Measurements from ENCODE around the gene PRORP. TPM values are rescaled to one million over a fixed set of nuclear protein-coding genes. Genes with fewer than 3 reads are reported as not detected.

PRORP gene
- total and polyA plus RNA-seq, 2 experiments from 2014 or later: 28.8 to 50.4 TPM

DNA sequence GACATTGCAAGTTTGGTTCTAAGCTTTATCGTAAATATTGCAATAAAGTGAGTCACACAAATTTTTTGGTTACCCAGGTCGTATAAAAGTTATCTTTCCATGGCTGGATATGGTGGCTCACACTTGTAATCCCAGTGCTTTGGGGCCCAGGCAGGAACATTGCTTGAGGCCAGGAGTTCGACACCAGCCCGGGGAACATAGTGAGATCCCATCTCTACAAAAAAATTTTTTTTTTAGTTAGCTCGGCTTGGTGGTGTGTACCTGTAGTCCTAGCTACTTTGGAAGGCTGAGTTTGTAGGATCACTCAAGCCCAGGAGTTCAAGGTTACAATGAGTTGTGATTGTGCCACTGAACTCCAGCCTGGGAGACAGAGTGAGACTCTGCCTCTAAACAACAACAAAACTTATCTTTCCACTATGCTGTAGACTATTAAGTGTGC is 24.4 kb downstream of the PRORP start (continued):
- no peak for TF ChIP-seq ZNF462 (CRISPR knock-in tag; IDR thresholded peaks at IDR 0.05)
- TF ChIP-seq, protein P1, sequence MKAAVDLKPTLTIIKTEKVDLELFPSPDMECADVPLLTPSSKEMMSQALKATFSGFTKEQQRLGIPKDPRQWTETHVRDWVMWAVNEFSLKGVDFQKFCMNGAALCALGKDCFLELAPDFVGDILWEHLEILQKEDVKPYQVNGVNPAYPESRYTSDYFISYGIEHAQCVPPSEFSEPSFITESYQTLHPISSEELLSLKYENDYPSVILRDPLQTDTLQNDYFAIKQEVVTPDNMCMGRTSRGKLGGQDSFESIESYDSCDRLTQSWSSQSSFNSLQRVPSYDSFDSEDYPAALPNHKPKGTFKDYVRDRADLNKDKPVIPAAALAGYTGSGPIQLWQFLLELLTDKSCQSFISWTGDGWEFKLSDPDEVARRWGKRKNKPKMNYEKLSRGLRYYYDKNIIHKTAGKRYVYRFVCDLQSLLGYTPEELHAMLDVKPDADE (IDR thresholded peaks at IDR 0.05): no peak
- no peak for TF ChIP-seq JUNB (IDR thresholded peaks at IDR 0.05; ENCODE audit: unreplicated experiment)
- no peak for TF ChIP-seq CREB1 (CRISPR knock-in tag; IDR thresholded peaks at IDR 0.05; ENCODE audit: low read depth)

DNA sequence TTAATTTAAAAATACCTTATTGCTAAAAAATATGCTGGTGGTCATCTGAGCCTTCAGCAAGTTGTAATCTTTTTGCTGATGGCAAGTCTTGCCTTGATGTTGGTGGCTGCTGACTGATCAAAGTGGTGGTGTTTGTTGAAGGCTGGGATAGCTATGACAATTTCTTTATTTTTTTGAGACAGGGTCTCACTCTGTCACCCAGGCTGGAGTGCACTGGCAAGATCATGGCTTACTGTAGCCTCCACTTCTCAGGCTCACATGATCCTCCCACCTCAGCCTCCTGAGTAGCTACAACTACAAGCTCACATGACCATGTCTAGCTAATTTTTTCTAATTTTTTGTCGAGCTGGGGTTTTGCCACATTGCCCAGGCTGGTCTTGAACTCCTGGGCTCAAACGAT is 24.8 kb downstream of the PRORP start:
- no peak for DNase-seq (ENCODE audit: low spot score)
- TF ChIP-seq ZNF462 (CRISPR knock-in tag; IDR thresholded peaks at IDR 0.05) (no peak), EZH2phosphoT487 (IDR thresholded peaks at IDR 0.05; ENCODE audit: unreplicated experiment) (no peak), EZH2 (IDR thresholded peaks at IDR 0.05; ENCODE audit: low read depth, unreplicated experiment) (no peak)

More for the DNA sequence above, 24.8 kb downstream of the PRORP start:
- H3K4me1 Mint-ChIP-seq: no peaks in the 10 kb centered on the region
- ATAC-seq: no peak
- Histone ChIP-seq H3K4me3 (no peak overlapping the region), H3K27ac (ENCODE audit: low read depth) (no peak overlapping the region), H2AFZ (no peak overlapping the region), H3K36me3 (ENCODE audit: insufficient read depth) (no peaks in the 10 kb centered on the region), H3F3A (replicated peaks; ENCODE audit: low read depth) (no peaks in the 10 kb centered on the region), H4K20me1 (replicated peaks; ENCODE audit: insufficient read depth) (peaks cover 7% of the 10 kb centered on the region), H3K27me3 (ENCODE audit: insufficient read depth) (no peaks in the 10 kb centered on the region), H3K4me2 (no peak overlapping the region), H3K4me1 (ENCODE audit: insufficient read depth) (no peaks in the 10 kb centered on the region), H3K79me2 (replicated peaks; ENCODE audit: insufficient read depth) (peaks cover 17% of the 10 kb centered on the region), H3K9me2 (ENCODE audit: insufficient read depth) (no peaks in the 10 kb centered on the region; the same call in 1 of the 2 replicates)
- no peak overlapping the region for H3K27ac Mint-ChIP-seq
- H3K27me3 Mint-ChIP-seq (ENCODE audit: insufficient read depth, low read depth, poor library complexity): peaks cover 2% of the 10 kb centered on the region
- peaks cover 10% of the 10 kb centered on the region for H3K9me3 Mint-ChIP-seq
- peaks cover 26% of the 10 kb centered on the region for H3K36me3 Mint-ChIP-seq (ENCODE audit: low read depth)
- H3K4me3 Mint-ChIP-seq: no peak overlapping the region
